WTC11 (cell line): Measurements from ENCODE around the gene TF. TPM values are rescaled to one million over a fixed set of nuclear protein-coding genes. Genes with fewer than 3 reads are reported as not detected.
"Not testable (repeated sequence)": the region's sequence is repeated elsewhere in the genome, so short reads cannot be mapped to it uniquely, and the experiment has no call there.

ENCODE experiments used
- ATAC-seq: fragments of 200-7000 bp; cut with Tn5 transposase; 2 replicates; pipeline ENCODE4 v1.10.0; 2021; ENCODE audit warnings: mild to moderate bottlenecking, moderate library complexity
- CTCF ChIA-PET: fragments of 300-600 bp; sonication (Branson Sonifier 250); formaldehyde crosslinking; loops from one replicate; lab custom pipeline; 2021; ENCODE audit warnings: antibody characterized with exemption; lab: Charles Lee
- POLR2A ChIA-PET: fragments of 350-600 bp; sonication (Branson Sonifier 250); formaldehyde crosslinking; loops from one replicate; lab custom pipeline; 2021; ENCODE audit warnings: antibody characterized with exemption; lab: Charles Lee
- DNase-seq: peaks from one replicate; pipeline ENCODE4 v3.0.0; 2021; ENCODE audit warnings: low spot score
- H3K27ac Mint-ChIP-seq: 2 replicates; pipeline ENCODE4 v1.8.0; 2021; ENCODE audit warnings: mixed read lengths
- H3K27me3 Mint-ChIP-seq: 2 replicates; pipeline ENCODE4 v1.8.0; 2021; ENCODE audit warnings: low read depth, mild to moderate bottlenecking, moderate library complexity, mixed read lengths
- H3K36me3 Mint-ChIP-seq: 2 replicates; pipeline ENCODE4 v1.8.0; 2021; ENCODE audit warnings: mixed read lengths
- H3K4me1 Mint-ChIP-seq: 2 replicates; pipeline ENCODE4 v1.8.0; 2022; ENCODE audit warnings: mixed read lengths
- H3K4me3 Mint-ChIP-seq: 2 replicates; pipeline ENCODE4 v1.8.0; 2021; ENCODE audit warnings: mild to moderate bottlenecking, moderate library complexity, mixed read lengths
- H3K9me3 Mint-ChIP-seq: 2 replicates; pipeline ENCODE4 v1.8.0; 2021; ENCODE audit warnings: mixed read lengths
- ATF2 ChIP-seq: sonication (generic); formaldehyde crosslinking; IDR thresholded peaks from 2 replicates; pipeline ENCODE4 v1.8.1; 2022; ENCODE audit warnings: low read depth, missing genetic modification reagents, borderline replicate concordance
- CREB1 ChIP-seq: sonication (generic); formaldehyde crosslinking; IDR thresholded peaks from 2 replicates; pipeline ENCODE4 v1.8.0; 2023; ENCODE audit warnings: mild to moderate bottlenecking, missing genetic modification reagents
- EMX1 ChIP-seq: fragments of 250-450 bp; sonication (Bioruptor Pico); IDR thresholded peaks from 2 replicates; pipeline ENCODE4 v1.8.0; 2021; ENCODE audit warnings: mild to moderate bottlenecking
- JAZF1 ChIP-seq: fragments of 250-450 bp; sonication (Bioruptor Pico); IDR thresholded peaks from 2 replicates; pipeline ENCODE4 v1.9.0; 2021; ENCODE audit warnings: moderate library complexity, mild to moderate bottlenecking, inconsistent platforms
- KAT7 ChIP-seq: sonication (generic); formaldehyde crosslinking; IDR thresholded peaks from 2 replicates; pipeline ENCODE4 v1.8.1; 2023; ENCODE audit warnings: missing genetic modification reagents, mild to moderate bottlenecking, borderline replicate concordance
- MYBL2 ChIP-seq: sonication (generic); formaldehyde crosslinking; IDR thresholded peaks from 2 replicates; pipeline ENCODE4 v1.8.1; 2023; ENCODE audit warnings: mild to moderate bottlenecking, moderate library complexity, missing genetic modification reagents
- NFYB ChIP-seq: sonication (generic); formaldehyde crosslinking; conservative IDR thresholded peaks from 2 replicates; pipeline ENCODE4 v1.8.0; 2022; ENCODE audit warnings: low read depth, missing genetic modification reagents
- RORB ChIP-seq: fragments of 250-450 bp; sonication (Bioruptor Pico); IDR thresholded peaks from 2 replicates; pipeline ENCODE4 v1.9.0; 2021; ENCODE audit warnings: mild to moderate bottlenecking
- SMAD3 ChIP-seq: sonication (generic); formaldehyde crosslinking; IDR thresholded peaks from 2 replicates; pipeline ENCODE4 v1.8.0; 2022; ENCODE audit warnings: missing genetic modification reagents, mild to moderate bottlenecking, borderline replicate concordance
- SP1 ChIP-seq: sonication (generic); formaldehyde crosslinking; conservative IDR thresholded peaks from 2 replicates; pipeline ENCODE4 v1.8.1; 2022; ENCODE audit warnings: missing genetic modification reagents
- TP53 ChIP-seq: sonication (generic); formaldehyde crosslinking; IDR thresholded peaks from 2 replicates; pipeline ENCODE4 v1.8.1; 2023; ENCODE audit warnings: mild to moderate bottlenecking, missing genetic modification reagents
- USF1 ChIP-seq: sonication (generic); formaldehyde crosslinking; IDR thresholded peaks from 2 replicates; pipeline ENCODE4 v1.8.0; 2022; ENCODE audit warnings: mild to moderate bottlenecking, missing genetic modification reagents
- ZNF121 ChIP-seq: sonication (generic); formaldehyde crosslinking; IDR thresholded peaks from 2 replicates; pipeline ENCODE4 v1.8.0; 2023; ENCODE audit warnings: missing genetic modification reagents
- ZNF219 ChIP-seq: sonication (generic); formaldehyde crosslinking; IDR thresholded peaks from 2 replicates; pipeline ENCODE4 v1.8.0; 2023; ENCODE audit warnings: missing genetic modification reagents, mild to moderate bottlenecking, borderline replicate concordance
- ZNF232 ChIP-seq: sonication (generic); formaldehyde crosslinking; IDR thresholded peaks from 2 replicates; pipeline ENCODE4 v1.8.0; 2022; ENCODE audit warnings: mild to moderate bottlenecking, missing genetic modification reagents
- ZNF423 ChIP-seq: fragments of 250-450 bp; sonication (Bioruptor Pico); IDR thresholded peaks from 2 replicates; pipeline ENCODE4 v2.1.2; 2022; ENCODE audit warnings: mild to moderate bottlenecking, moderate library complexity
- total RNA-seq: library from RNA; stranded (reverse); gene quantifications from 3 replicates; pipeline ENCODE4 v1.2.3, GENCODE V29; 2021
- TF ChIP-seq, protein P1 (sequence below): fragments of 200-600 bp; IDR thresholded peaks from 2 replicates; pipeline ENCODE4 v1.8.0; 2022; ENCODE audit warnings: antibody characterized with exemption
- TF ChIP-seq, protein P2 (sequence below): sonication (generic); formaldehyde crosslinking; IDR thresholded peaks from 2 replicates; pipeline ENCODE4 v1.8.1; 2023; ENCODE audit warnings: mild to moderate bottlenecking, missing genetic modification reagents
- TF ChIP-seq, protein P3 (sequence below): sonication (generic); formaldehyde crosslinking; conservative IDR thresholded peaks from 2 replicates; pipeline ENCODE4 v1.8.1; 2022; ENCODE audit warnings: mild to moderate bottlenecking, missing genetic modification reagents
- TF ChIP-seq, protein P4 (sequence below): sonication (generic); formaldehyde crosslinking; IDR thresholded peaks from 2 replicates; pipeline ENCODE4 v1.8.0; 2023; ENCODE audit warnings: mild to moderate bottlenecking, missing genetic modification reagents

Gene TF
- total RNA-seq, 1 experiment from 2014 or later, result 9.3 TPM

- ChIA-PET CTCF (no interaction called here), POLR2A (no interaction called here)
- no peak overlapping the region for H3K4me3 Mint-ChIP-seq
- no peak overlapping the region for H3K27ac Mint-ChIP-seq
- no peaks in the 10 kb centered on the region for H3K36me3 Mint-ChIP-seq
- no peaks in the 10 kb centered on the region for H3K27me3 Mint-ChIP-seq
- ATAC-seq, result peak; percentile 58; the same call in 1 of the 2 replicates
- peaks cover 11% of the 10 kb centered on the region for H3K4me1 Mint-ChIP-seq
- TF ChIP-seq, protein P1, sequence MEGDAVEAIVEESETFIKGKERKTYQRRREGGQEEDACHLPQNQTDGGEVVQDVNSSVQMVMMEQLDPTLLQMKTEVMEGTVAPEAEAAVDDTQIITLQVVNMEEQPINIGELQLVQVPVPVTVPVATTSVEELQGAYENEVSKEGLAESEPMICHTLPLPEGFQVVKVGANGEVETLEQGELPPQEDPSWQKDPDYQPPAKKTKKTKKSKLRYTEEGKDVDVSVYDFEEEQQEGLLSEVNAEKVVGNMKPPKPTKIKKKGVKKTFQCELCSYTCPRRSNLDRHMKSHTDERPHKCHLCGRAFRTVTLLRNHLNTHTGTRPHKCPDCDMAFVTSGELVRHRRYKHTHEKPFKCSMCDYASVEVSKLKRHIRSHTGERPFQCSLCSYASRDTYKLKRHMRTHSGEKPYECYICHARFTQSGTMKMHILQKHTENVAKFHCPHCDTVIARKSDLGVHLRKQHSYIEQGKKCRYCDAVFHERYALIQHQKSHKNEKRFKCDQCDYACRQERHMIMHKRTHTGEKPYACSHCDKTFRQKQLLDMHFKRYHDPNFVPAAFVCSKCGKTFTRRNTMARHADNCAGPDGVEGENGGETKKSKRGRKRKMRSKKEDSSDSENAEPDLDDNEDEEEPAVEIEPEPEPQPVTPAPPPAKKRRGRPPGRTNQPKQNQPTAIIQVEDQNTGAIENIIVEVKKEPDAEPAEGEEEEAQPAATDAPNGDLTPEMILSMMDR, result no peak
- TF ChIP-seq USF1 (CRISPR knock-in tag) (0 out of 2 replicates have a peak, but pooled peaks have one; percentile 10), ZNF232 (no peak)
- peaks cover 8% of the 10 kb centered on the region; the same call in 1 of the 2 replicates for H3K9me3 Mint-ChIP-seq
- no peak for DNase-seq
Observed at GRCh38 chr3:133777807-133778568, 31.8 kb downstream of the TF start.

DNA sequence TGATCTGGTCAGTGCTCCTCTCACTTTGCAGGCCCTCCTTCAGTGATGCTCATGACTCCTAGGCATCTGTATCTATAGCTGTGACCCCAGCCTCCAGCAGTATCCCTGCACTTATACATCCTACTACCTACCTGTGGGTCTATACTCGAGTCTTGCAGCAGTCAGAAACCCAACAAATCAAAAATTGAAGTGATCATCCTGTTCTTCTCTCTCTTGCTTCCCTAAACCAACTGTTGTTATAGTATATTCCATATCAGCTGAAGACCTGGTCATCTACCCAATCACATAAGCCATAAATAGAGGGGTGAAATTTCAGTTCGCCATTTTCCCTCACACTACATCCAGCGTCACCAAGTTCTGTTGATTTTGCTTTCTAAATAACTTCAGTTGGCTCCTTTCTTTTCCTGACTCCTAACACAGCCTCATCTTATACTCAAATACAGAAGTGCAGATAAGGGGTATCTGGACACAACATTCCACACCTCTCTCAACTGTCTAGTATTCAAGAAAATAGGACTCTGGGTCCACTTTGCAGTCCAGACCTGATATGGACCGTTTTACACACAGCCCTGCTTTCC, 33.5 kb downstream of the TF start:
- Mint-ChIP-seq H3K27ac (no peak overlapping the region), H3K36me3 (peaks cover 4% of the 10 kb centered on the region), H3K4me3 (no peak overlapping the region), H3K4me1 (peaks cover 11% of the 10 kb centered on the region), H3K9me3 (peaks cover 8% of the 10 kb centered on the region; the same call in 1 of the 2 replicates)
- ATAC-seq (no peak), DNase-seq (no peak)
- TF ChIP-seq ZNF219, result no peak
- no peak for TF ChIP-seq ZNF121 (CRISPR knock-in tag)
- TF ChIP-seq, protein P2, sequence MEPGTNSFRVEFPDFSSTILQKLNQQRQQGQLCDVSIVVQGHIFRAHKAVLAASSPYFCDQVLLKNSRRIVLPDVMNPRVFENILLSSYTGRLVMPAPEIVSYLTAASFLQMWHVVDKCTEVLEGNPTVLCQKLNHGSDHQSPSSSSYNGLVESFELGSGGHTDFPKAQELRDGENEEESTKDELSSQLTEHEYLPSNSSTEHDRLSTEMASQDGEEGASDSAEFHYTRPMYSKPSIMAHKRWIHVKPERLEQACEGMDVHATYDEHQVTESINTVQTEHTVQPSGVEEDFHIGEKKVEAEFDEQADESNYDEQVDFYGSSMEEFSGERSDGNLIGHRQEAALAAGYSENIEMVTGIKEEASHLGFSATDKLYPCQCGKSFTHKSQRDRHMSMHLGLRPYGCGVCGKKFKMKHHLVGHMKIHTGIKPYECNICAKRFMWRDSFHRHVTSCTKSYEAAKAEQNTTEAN (CRISPR knock-in tag), result no peak
- no peak for TF ChIP-seq ZNF423 (CRISPR knock-in tag)
- TF ChIP-seq, all 79 proteins: peak for 0
- H3K27me3 Mint-ChIP-seq, result no peaks in the 10 kb centered on the region
- ChIA-PET POLR2A (no interaction called here), CTCF (no interaction called here)

DNA sequence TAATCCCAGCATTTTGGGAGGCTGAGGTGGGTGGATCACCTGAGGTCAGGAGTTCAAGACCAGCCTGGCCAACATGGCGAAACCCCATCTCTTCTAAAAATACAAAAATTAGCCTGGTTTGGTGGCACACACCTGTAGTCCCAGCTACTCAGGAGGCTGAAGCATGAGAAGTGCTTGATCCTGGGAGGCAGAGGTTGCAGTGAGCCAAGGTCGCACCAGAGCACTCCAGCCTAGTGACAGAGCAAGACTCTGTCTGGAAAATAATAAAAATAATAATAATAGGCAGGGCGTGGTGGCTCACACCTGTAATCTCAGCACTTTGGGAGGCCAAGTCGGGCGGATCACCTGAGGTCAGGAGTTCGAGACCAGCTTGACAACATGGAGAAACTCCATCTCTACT, 34.6 kb downstream of the TF start:
- ATAC-seq, H3K27ac Mint-ChIP-seq, DNase-seq, H3K4me3 Mint-ChIP-seq, POLR2A ChIA-PET, CTCF ChIA-PET, H3K9me3 Mint-ChIP-seq, H3K27me3 Mint-ChIP-seq, H3K36me3 Mint-ChIP-seq: not testable (repeated sequence)
- peaks cover 11% of the 10 kb centered on the region for H3K4me1 Mint-ChIP-seq

GRCh38 chr3:133781570-133781969, 35.4 kb downstream of the TF start:
- DNase-seq, result no peak
- Mint-ChIP-seq H3K4me1 (peaks cover 11% of the 10 kb centered on the region), H3K27ac (no peak overlapping the region), H3K9me3 (peaks cover 13% of the 10 kb centered on the region), H3K36me3 (peaks cover 4% of the 10 kb centered on the region), H3K4me3 (no peak overlapping the region), H3K27me3 (no peaks in the 10 kb centered on the region)
- POLR2A ChIA-PET, result no interaction called here
- no peak for ATAC-seq
- CTCF ChIA-PET, result no interaction called here
- no peak for TF ChIP-seq SP1 (CRISPR knock-in tag)
- TF ChIP-seq SMAD3, result no peak
- no peak for TF ChIP-seq JAZF1 (CRISPR knock-in tag)
- TF ChIP-seq MYBL2 (CRISPR knock-in tag), result no peak
- TF ChIP-seq NFYB (CRISPR knock-in tag), result no peak
- no peak for TF ChIP-seq ZNF121 (CRISPR knock-in tag)
- no peak for TF ChIP-seq ATF2 (CRISPR knock-in tag)
- TF ChIP-seq KAT7, result no peak
- TF ChIP-seq, protein P3, sequence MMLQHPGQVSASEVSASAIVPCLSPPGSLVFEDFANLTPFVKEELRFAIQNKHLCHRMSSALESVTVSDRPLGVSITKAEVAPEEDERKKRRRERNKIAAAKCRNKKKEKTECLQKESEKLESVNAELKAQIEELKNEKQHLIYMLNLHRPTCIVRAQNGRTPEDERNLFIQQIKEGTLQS (CRISPR knock-in tag), result no peak
- TF ChIP-seq, protein P4, sequence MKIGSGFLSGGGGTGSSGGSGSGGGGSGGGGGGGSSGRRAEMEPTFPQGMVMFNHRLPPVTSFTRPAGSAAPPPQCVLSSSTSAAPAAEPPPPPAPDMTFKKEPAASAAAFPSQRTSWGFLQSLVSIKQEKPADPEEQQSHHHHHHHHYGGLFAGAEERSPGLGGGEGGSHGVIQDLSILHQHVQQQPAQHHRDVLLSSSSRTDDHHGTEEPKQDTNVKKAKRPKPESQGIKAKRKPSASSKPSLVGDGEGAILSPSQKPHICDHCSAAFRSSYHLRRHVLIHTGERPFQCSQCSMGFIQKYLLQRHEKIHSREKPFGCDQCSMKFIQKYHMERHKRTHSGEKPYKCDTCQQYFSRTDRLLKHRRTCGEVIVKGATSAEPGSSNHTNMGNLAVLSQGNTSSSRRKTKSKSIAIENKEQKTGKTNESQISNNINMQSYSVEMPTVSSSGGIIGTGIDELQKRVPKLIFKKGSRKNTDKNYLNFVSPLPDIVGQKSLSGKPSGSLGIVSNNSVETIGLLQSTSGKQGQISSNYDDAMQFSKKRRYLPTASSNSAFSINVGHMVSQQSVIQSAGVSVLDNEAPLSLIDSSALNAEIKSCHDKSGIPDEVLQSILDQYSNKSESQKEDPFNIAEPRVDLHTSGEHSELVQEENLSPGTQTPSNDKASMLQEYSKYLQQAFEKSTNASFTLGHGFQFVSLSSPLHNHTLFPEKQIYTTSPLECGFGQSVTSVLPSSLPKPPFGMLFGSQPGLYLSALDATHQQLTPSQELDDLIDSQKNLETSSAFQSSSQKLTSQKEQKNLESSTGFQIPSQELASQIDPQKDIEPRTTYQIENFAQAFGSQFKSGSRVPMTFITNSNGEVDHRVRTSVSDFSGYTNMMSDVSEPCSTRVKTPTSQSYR (CRISPR knock-in tag), result no peak
- no peak for TF ChIP-seq RORB (CRISPR knock-in tag)
- TF ChIP-seq CREB1 (CRISPR knock-in tag), result no peak
- TF ChIP-seq TP53 (CRISPR knock-in tag), result no peak
- no peak for TF ChIP-seq EMX1 (CRISPR knock-in tag)
